Dedifferentiated amniotic fluid mesenchymal stem cell (primary cell): ENCODE data around the gene USP47.

Experiments
- DNase-seq: peaks from one replicate; pipeline ENCODE4 v3.0.0-alpha.2; 2016; ENCODE audit errors: extremely low spot score

Gene USP47

GRCh38 chr11:11864803-11865202, 23.0 kb downstream of the USP47 start:
- DNase-seq, result no peak

DNA sequence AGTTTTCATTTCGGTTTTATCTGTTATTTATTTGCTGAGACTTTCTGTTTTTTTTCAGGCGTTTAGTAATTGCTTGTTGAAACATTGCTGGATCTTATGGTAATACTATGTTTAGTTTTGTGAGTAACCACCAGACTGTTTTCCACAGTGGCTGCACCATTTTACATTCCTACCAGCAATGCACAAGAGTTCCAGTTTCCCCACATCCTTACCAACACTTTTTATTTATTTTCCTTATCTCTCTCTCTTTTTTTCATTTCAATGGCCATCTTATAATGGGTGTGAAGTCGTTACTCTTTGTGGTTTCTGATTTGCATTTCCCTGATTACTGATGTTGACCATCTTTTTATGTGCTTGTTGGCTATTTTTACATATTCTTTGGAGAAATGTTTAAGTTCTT, 23.7 kb downstream of the USP47 start:
- DNase-seq, result no peak

DNA sequence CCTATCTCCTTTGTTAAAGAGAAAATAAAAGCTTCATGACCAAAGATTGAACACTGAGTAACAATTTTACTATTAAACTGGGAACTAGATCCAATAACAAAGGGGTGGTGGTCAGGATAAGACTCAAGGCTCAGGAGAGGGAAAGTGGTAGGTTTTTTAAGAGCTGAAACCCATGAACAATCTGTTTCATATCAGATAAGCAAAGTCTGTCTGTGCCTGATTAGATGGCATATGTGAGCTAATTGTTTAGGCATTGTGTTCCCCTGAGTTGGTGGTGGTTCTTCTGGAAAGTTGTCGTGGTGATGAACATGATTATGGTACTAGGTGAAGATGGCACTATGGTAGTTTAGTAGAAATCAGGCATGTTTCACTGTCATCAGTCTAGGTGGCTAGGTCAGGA, 24.4 kb downstream of the USP47 start:
- no peak for DNase-seq

DNA sequence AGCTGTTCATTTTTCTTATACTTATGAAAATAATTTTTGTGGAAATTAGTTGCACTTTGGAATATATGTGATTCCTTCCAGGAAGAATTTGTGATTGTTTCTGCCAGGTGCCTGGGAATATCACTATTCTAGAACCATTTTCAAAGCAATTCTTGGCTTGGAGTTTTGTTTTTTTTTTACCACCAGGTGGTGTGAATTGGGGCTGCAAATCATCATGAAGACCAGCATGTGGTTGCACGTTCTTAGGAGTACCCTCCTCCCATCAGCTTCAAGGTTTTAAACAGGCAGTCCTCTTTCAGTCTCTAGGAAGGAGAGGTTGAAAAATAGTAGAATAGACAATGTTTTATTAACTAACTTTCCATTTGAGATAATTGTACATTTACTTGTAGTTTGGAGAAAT, 25.9 kb downstream of the USP47 start:
- no peak for DNase-seq

DNA sequence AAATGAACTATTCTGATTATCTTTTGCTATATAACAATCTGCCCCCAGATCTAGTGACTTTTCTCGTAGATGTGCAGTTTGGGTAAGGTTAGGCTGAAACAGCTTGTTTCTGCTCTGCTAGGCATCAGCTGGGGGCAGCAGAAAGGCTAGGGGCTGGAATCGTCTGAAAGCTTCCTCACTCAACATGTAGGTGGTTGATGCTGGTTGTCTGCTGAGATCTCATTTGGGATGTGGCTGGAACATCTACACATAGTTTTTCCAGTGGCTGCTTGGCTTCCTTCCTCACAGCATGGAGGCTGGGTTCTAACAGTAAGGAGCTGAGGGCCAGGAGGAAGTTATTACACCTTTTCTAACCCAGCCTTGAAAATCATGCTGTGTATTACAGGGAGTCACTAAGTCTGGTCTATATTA, 30.2 kb downstream of the USP47 start:
- no peak for DNase-seq

DNA sequence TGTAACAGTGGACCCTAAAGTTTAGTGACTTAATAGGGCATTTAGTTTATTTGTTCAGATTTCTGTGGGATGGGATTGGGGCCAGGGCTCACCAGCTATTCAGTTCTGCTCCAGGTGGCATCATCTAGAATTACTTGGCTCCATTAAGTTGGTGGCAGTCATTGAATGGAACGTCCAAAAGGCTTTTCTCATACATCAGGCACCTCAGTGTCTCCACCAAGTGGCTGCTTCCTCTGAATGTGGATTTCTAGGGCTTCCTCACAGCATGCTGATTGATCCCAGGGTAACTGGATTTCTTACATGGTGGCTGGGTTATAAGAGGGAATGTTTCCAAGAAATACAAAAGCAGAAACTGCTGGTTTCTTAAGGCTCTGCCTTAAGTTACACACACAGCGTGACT, 34.7 kb downstream of the USP47 start:
- no peak for DNase-seq

- no peak for DNase-seq
Observed at GRCh38 chr11:11880179-11880578, 38.4 kb downstream of the USP47 start.

DNA sequence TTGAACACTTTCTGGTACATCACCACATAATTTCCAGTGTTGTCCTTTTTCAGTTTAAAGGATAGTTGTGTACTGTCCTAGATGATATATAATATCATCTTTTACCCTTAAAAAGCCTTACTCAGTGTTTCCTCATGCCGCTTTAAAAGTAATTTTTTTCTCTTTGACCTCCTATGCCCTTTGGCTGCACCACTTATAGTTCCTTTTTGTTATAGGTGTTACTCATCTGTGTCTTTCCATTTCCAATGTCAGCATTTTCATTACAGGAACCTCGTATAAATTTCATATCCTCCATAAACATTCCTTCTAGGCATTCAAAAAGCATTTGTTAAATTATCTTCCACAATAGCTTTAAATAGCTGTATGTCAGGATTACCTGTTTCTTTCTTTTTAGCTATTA, 40.8 kb downstream of the USP47 start:
- no peak for DNase-seq

DNA sequence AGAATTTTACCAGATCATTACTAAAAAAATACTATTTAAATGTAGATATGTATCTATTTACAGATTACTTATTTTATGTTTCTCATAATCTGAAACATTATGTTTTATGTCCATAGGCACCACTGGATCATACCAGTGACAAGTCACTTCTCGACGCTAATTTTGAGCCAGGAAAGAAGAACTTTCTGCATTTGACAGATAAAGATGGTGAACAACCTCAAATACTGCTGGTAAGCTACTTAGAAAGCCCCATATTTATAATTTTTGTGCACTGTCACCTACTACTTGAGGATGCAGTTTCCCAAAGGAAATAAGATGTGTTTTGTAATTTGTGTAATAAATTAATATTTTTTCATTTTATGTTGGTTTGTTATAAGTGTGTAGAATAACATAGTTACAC, 42.6 kb downstream of the USP47 start:
- DNase-seq, result no peak

GRCh38 chr11:11884774-11885481, 43.2 kb downstream of the USP47 start:
- DNase-seq, result no peak

DNA sequence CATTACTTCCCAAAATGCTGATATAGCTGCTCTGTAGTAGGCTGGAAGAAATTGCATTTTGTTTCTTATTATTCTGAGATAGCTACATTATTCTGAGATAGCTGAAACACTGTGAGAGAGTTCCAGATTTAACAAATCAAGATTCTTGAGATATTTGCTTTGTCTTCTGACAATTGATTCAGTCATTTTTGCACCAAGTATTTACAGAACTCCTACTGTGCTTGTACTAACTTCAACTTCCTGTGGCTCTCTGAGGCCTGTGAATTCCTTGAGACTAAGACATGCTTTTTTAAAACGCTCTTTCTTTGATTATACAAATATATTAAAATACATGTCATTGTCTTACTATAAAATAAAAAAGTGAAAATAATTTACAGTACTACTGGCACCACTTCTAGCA, 52.7 kb downstream of the USP47 start:
- no peak for DNase-seq

DNA sequence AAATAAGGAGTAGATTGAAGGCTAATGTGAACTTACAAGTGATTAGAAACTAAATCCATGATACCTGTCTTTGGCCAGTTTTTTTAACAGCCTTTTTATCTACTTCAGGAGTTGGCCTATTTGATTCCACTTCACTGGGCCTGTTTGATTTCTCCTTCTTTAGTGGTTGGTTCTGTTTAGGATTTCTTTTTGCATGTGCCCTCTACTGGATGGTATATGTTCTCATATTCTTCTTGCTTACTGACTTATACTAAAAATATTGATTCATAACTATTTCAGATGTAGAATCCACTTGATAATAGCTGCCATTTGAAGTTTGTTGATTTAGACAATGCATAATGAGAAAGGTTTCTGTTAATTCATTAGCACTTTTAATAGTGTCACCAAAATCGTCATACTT, 53.9 kb downstream of the USP47 start:
- DNase-seq, result no peak

- DNase-seq, result no peak
Observed at GRCh38 chr11:11898648-11899047, 56.9 kb downstream of the USP47 start.

DNA sequence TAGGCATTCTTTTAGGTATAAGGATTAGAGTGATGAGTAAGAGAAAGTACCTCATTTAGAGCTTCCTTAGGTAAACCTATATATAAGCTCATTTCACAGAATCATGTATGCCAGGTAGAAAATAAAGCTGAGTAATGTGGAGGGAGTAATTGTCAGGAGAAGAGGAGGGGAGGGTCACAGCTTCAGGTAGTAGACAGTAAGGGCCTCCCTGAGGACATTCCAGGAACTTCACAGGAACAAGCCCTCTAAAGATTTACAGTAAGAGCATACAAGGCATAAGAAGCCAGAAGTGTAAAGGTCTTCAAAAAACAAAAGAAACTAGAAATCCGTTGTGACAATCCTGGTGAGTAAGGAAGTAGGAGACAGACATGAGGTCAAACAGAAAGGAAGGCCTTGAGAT, 57.6 kb downstream of the USP47 start:
- DNase-seq, result no peak

DNA sequence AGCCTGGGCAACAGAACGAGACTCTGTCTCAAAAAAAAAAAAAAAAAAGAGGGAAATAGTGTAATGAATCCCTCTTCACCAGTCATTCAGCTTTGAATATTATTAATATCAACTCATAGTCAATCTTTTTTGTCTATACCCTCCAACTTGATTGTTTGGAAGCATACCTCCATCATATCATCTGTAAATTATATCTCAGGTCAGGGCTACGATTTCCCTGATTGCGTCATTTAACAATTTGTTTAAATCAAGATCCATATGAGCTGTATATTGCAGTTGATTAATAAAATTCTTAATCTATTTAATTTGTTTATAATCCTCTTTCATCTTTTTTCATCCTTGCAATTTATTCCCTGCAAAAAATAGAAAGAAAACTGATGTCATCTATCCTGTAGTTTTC, 60.2 kb downstream of the USP47 start:
- no peak for DNase-seq

DNA sequence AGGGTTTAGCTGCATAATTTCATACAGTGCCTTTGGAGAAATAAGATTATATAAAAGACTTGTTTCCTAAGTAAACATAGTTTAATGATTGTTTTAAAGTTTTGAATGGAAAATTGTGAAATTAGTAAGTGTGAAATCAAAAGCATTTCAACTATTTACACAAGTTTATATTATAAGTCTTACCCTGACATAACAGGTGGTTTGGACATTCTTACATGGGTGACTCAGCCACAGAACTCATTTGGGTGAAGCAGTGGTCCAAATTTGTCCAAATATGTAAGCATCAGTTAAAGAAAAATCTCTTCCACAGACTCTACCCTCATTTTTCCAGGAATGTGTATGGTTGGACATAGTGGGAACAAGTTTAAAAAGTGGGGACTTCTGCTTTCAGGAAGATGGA, 68.0 kb downstream of the USP47 start:
- DNase-seq, result peak; percentile 55

GRCh38 chr11:11910541-11910940, 68.8 kb downstream of the USP47 start:
- DNase-seq, result no peak

DNA sequence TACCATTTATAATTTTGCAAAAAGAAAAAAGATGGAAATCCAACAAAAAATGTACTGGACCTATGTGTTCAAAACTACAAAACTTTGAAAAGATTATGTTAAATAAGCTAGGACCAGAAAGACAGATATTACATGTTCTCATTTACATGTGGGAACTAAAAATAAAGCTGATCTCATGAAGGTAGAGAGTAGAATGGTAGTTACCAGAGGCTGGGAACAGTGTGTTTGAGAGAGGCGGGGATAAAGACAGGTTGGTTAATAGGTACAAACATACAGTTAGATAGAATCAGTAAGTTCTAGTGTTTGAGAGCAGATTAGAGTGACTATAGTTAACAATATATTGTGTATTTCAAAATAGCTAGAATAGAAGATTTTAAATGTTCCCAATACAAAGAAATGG, 71.6 kb downstream of the USP47 start:
- DNase-seq, result no peak

- no peak for DNase-seq
Observed at GRCh38 chr11:11915625-11916024, 73.9 kb downstream of the USP47 start.

GRCh38 chr11:11916981-11917399, 75.2 kb downstream of the USP47 start:
- peak; percentile 93 for DNase-seq

DNA sequence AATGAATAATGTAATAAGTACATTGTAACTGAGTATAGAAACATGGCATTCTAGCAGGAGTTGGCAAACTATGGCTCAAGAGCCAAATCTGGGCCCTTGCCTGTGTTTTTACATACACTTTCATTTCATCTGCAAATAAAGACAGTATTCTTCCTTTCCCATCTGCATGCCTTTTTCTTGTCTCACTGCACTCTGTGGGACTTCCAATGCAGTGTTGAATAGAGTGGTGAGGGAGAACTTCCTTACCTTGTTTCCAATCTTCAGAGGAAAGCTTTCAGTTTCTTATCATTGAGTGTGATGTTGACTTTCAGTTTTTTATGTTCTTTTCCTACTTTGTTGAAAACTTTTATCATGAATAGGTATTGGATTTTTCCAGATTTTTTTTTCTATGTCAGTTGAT, 82.1 kb downstream of the USP47 start:
- no peak for DNase-seq

GRCh38 chr11:11929920-11930319, 88.1 kb downstream of the USP47 start:
- DNase-seq, result no peak

- peak; percentile 78 for DNase-seq
Observed at GRCh38 chr11:11931461-11932055, 89.8 kb downstream of the USP47 start.

GRCh38 chr11:11935536-11935935, 93.8 kb downstream of the USP47 start:
- DNase-seq, result no peak
